Measurements from ENCODE around the gene LAMP2.

LAMP2 gene

DNA sequence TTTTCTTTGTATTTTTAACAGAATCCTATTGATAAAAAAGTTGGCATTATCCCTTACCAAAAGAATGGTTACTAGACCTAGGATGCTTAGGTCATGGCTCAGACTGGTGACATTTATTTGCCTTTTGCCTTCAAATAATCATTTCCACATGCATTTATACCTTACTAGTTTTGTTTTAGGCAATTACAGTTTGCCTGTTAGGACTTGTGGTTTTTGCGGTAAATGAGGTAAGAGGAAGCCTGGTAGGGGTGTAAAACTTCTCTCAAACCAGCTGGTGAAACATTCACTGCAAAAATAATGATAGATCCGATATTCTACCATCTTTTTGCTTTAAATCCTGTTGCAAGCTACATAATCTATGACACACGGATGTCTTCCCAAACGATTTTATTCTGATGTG is 12.1 kb downstream of the LAMP2 start:
- DNase-seq (ENCODE audit: low spot score): no peak

DNA sequence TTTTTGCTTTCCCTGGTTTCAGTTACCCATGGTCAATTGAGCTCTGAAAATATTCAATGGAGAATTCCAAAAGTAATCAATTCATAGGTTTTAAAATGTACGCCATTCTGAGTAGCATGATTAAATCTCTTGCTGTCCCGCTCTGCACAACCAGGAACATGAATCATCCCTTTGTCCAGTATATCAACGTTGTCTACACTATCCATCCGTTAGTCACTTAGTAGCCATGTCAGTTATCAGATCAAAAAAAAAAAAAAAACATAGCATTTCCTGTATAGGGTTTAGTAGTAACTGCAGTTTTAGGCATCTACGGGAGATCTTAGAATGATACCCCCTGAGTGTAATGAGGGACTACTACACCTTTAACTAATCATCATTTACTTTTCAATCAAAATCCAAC is 15.1 kb downstream of the LAMP2 start:
- peak; percentile 57 for DNase-seq (ENCODE audit: low spot score)

DNA sequence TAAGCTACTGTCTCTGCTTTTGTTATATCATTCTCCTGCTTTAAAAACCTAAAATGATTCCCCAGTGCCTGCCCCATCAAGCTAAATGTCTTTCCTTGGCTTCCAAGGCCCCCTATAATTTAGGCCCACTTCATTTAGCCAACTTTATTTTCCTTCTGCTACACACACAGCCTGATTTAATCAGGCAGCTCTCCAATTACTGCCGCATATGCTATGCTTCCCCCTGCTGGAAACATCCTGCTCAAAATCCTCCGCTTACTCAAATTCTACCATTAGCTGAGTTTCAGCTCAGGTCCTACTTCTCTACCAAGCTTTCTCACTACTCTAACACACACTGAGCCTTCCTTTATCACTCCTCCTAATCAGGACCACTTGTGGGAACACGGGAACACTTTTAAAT is 17.0 kb downstream of the LAMP2 start:
- DNase-seq (ENCODE audit: low spot score): peak; percentile 12

DNA sequence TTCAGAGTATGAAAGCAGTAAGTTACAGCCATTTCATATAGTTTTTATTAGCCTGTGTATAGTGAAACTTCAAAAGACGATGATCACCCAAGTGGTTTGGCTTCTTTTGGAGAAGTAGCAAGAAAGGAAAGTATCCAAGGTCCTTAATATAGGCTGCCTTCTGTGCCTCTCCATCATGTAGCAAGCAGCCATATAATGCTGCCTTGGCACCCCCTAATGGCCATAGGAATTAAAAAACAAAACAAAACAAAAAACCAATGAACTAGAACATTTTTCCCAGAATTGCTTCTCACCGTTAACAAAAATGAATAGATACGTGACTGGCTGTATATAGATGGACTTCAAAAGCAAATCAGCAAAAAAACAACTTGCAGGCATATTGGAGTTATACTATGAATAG is 18.9 kb downstream of the LAMP2 start:
- peak; percentile 8 for DNase-seq (ENCODE audit: low spot score)

DNA sequence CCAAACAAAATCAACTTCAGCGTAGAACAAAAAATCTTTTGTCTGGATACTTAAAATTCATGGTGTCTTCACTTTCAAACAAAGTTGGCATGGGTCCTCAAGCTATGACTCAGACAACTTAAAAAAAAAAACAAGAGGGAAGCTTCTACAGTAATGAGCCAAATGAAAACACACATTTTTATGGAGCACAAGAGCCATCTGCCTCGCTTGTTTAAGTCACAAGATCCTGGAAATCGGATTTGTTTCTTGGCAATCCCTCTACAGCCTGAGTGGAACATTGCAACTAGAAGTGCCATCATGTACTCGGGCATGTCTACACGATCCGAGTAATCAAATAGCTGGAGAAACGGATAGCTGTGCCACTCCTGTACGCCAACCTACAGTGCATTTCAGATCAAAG is 22.6 kb downstream of the LAMP2 start:
- DNase-seq (ENCODE audit: low spot score): peak; percentile 60

DNA sequence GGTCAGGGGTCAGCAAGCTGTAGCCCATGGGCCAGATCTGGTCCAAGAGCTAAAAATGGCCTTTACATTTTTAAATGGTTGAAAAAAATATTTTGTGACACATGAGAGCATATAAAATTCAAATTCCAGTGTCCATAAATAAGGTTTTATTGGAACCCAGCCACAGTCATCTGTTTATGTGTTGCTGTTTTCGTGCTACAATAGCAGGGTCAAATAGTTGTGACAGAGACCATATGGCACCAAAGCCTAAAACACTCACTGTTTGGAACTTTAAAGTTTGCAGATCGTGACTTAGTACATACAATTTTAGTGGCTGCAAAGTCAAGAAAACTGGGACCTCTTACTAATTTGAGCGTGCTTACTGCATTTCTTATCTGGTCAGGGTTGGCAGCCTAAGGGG is 29.2 kb downstream of the LAMP2 start:
- no peak for DNase-seq (ENCODE audit: low spot score)

DNA sequence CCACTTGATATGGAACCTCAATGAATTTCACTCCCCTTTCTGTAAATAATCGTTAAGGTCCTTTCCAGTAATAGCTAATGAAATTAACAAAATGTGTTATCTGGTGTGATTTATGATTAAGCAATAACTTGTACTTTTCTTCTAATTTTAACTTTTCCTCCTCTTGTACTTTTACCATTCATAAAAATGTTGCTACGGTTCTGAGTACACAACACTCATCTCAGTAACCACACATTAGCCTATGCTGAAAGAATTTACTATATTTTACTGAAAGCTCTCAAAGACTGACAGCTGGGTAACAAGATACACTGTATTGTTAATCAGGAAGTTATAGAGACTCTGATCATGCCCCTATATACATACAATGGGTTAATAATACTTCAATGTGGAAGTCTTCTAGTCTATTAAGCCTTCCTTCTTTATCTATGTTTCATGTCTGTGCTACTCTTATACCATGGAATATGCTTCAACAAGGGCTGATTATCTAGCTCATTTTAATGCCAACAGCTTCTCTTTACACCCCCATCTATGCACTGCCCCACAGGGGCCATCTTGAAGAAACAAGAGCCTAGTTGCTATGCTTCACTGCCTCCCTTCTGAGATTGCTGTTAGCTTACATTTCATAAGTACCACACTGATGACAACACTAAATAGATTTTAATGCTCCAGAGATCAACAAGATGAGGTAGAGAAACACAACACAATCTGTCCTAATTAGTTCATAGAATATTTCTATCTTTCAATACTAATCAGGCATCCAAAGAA is 39.1 kb downstream of the LAMP2 start:
- no peak for DNase-seq (ENCODE audit: low spot score)

DNA sequence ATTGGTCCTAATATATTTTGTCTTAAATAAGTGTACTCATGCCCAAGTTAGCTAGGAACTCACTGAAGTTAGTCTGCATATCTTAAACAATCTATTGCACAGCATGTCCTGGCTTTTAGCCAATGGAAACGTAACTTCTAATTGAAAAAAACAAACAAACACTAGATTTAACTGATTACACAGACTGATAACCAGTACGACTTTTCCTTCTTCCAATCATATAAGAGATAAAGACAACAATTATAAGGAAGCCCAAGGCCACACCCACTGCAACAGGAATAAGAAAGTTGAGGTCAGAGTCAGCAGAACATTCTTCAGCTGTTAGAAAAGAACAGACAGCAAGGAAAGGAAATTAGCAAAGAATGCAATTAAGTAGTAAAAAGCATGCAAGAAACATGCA is 40.8 kb downstream of the LAMP2 start:
- DNase-seq (ENCODE audit: low spot score): no peak

DNA sequence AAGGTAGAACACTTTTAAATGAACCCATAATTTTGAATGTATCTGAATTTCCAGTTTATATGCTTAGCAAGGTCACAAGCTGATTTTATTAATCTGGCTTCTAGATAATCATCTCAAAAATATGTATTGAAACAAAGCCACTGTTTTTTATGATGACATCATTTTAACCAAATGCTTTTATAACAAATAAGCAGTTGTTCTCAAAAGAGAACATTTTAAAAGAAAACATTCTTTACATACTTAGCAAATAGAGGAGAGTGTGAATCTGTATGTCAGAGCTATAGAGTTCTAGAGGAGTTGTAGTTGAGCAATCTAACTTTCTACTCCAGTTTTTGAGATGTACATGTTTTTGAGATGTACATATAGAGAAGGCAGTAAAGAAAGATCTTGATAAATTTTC is 42.5 kb downstream of the LAMP2 start:
- peak; percentile 10 for DNase-seq (ENCODE audit: low spot score)

DNA sequence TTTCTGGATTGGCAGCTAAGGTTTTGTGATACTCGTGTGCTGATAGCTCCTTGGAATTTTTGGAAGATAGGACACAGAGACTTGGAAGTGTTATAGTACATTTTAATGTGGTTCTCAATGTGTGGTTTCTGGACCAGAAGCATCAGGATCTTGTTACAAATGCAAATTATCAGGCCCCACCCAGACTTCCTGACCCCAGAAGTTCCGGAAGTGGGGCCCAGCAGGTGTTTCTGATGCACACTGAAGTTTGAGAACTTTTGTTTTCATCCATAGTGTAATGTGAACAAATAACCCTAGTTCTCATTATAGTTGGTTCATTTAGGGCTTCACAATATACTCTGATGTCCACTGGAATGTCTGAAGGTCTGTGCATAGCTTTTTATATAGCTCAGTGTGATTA is 49.6 kb downstream of the LAMP2 start:
- DNase-seq (ENCODE audit: low spot score): no peak

DNA sequence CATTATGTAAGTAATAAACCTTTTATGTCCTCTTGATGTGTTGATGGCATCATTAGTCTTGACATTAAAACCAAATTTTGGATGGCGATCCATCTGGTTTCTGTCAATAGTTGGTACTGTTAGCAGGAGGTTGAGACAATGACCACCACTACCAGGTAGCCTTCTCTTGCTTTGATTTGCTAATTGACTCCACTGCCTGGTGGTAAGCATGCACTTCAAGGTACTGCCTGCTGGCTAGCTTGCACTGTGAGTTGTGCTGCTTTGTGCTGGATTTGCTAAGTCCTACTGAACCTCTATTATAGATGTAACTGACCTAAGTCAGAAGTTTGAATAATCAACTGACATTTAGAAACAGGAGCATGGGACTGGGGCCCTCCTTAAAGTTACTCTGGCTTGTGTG is 60.9 kb downstream of the LAMP2 start:
- no peak for DNase-seq (ENCODE audit: low spot score)

DNA sequence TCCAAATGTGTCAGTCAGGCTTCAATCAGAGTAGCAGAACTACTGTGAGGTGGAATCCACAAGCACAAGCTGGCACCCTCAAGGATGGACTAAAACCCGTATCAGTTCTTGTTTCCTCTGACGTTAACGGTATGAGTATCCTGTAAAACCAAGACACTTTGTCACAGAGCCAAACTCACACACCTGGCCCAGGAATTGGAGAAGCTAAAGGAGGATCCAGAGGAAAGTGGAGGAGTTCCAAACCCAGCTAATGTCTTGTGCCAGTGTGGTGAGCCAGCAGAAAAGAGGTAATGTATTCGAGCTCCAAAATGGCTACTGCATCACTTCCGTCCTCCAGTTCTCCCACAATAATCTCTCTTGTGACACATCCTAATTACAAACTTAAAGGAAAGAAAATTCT is 62.5 kb downstream of the LAMP2 start:
- DNase-seq (ENCODE audit: low spot score): no peak

DNA sequence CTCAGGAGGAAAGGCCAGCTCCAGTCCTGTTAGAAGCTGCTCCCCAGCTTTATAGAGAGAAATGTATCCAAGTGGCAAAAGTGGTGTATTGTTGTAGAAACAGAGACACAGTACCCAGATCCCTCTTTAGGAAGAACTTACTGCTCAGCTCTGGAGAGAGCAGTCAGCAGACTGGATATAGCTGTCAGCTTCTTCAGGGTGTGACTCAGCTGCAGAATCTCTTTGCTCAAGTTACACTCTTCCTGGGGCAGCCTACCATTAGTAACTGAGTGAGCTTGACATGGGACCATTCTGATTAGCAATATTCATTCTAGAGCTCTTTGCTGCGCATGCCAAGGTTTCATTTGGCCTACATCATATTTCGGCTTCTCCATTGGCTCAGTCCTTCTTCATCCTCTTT is 66.7 kb downstream of the LAMP2 start:
- DNase-seq (ENCODE audit: low spot score): no peak

DNA sequence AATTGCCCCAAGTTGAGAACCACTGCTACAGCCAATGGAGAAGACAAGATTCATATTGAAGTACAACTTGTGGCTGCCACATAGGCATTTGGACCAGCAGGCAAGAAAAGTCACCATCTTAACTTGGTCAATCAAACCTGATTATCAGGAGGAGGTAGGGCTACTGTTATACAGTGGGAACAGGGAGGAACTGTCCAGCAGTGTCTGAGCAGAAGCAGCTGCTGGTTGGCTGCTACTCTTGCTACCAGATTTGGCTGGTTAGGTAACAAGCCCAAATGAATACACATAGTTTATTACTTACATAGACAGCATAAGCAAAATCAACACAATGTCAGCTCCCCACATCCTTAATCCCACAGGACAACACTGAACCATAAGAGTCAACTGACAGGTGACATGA is 67.8 kb downstream of the LAMP2 start:
- DNase-seq (ENCODE audit: low spot score): no peak

DNA sequence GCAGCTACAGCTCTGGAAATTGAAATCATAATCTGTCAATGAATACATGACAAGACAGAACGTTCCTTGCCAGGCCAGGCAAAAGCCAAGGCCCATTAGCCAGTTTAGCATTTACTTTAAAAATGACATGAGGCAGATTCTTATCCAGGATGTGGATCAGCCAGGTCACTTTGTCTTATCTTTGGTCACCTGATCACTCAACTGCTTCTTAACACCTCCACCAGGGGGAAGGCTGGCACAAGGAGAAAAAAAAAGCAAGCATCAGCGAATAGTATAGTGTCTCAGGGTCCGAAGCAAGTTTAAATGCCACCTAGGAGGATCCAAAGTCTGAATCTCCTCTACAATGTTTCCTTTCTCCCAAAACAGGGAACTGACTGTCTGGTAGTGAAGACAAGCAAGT is 88.4 kb downstream of the LAMP2 start:
- DNase-seq (ENCODE audit: low spot score): peak; percentile 17

DNA sequence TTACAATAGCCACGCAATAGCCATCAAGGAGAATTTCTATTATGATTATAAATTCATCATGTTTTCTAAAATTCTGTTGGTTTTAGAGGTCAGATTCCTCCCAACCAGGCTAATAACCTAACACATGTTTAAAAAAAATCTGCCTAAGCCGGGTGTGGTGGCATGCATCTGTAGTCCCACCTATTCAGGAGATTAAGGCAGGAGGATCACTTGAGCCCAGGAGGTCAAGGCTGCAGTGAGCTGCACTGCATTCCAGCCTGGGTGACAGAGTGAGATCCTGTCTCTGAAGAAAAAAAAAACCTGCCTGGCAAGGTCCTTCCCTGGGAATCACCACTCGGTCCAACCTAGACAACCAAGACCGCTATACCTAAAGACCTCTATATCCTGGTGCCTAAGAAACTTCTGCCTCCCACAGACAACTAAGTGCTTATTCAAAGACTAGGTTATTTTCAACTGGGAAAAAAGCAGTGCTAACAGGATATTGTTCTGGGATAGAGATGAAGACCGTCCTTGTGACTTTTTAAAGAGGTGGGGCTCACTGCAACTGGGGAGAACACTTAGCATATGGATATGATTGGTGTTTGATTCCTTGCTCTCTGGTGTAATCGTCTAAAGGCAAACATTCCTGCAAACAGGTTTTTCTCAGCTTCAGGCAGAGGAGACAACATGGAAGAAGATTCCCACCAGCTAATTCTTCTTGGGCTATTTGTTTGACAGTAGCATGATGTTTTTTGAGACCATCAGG is 89.0 kb downstream of the LAMP2 start:
- no peak for DNase-seq (ENCODE audit: low spot score)

DNA sequence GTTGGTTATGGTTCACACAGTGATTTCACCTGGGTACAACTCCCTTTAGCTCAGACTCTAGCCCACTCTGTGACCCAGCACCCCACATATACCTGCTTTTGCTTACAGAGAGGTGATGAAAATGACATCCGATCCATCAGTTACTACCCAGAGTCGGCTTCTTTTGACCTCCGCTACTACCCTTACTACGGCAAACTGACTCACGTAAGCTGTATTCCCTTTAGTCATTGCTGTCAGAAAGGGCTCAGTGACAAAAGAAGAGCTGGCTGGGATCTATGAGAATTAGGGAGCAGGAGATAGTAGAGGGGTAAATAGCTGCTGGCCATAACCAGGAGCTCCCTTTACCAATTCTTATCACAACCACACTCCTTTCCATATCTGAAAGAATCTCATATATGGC is 90.5 kb downstream of the LAMP2 start:
- DNase-seq (ENCODE audit: low spot score): no peak

Data from COLO829 (cell line).